Fibroblast of skin of left biceps (primary cell): ENCODE data around the gene CD160.
"Not testable (repeated sequence)": the region's sequence is repeated elsewhere in the genome, so short reads cannot be mapped to it uniquely, and the experiment has no call there.

Experiments used
- DNase-seq, 2 experiments: peaks; one replicate each; pipeline ENCODE4 v3.0.0-alpha.2; 2013; ENCODE audit warnings: low read depth in 2 of 2

CD160 gene

GRCh38 chr1:145719230-145720079 lies at the start of gene CD160:
Gene CD160, plus strand, starts transcription at chr1:145719499. Its CDS starts 8,829 bp downstream, at chr1:145728328.
- no peak for DNase-seq

GRCh38 chr1:145670995-145671745 lies 48.1 kb upstream of the CD160 start:
- not testable (repeated sequence) for DNase-seq

- not testable (repeated sequence) for DNase-seq
Observed at GRCh38 chr1:145673217-145673616, 46.1 kb upstream of the CD160 start.

DNA sequence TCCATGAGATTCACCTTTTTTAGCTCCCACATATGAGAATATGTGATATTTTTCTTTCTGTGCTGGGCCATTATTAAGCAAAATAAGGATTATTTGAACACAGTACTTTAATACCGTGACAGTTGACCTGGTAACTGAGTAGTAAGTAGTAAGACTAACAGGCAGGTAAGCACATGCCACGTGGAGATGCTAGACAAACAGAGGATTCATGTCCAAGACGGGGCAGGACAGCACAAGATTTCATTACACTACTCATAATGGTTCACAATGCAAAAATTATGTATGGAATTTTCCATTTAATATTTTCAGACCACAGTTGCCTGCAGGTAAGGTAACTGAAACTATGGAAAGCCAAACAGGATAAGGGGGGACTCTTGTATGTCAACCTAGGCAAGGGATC lies 34.4 kb upstream of the CD160 start:
- DNase-seq, result not testable (repeated sequence)

GRCh38 chr1:145686078-145686477 lies 33.2 kb upstream of the CD160 start:
- DNase-seq, result not testable (repeated sequence)

DNA sequence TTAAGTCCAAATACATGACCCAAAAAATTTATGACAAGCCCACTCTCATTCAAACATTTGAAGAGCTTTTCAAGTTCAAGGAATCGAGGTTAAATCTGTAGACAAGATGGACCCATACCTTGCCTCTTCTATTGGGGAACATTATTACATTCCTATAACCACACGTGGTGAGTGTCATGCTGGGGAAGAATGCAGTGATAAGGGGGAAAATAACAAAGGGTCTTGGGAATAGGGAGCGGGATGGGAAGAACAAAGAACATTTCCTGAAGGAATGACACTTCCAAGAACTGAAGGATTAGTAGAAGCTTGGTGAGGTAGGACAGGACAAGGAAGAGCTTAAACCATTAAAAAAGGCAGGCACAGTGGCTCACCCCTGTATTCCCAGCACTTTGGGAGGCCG lies 31.0 kb upstream of the CD160 start:
- DNase-seq, result no peak

- DNase-seq, result no peak
Observed at GRCh38 chr1:145688924-145689323, 30.4 kb upstream of the CD160 start.

DNA sequence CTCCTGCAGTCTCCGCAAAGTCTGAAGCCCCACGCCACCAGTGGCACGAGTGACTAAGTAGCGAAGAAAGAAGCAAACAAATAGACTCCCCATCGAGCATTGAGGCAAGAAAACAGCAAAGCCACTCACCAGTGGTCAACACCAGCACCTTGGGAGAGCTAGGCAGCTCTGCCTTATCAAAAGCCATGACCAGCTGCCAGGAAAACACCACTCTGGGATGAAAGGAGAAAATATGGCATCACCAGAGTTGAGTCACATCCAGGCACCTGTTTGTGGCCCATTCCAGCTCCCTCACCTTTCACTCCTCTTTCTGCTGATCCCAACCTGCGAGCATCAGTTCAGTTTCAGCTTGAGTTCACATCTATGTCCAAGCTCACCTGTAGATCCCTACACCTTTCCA lies 29.4 kb upstream of the CD160 start:
- no peak for DNase-seq

GRCh38 chr1:145690587-145691558 lies 28.4 kb upstream of the CD160 start:
- peak; percentile 36 to 40 for DNase-seq

DNA sequence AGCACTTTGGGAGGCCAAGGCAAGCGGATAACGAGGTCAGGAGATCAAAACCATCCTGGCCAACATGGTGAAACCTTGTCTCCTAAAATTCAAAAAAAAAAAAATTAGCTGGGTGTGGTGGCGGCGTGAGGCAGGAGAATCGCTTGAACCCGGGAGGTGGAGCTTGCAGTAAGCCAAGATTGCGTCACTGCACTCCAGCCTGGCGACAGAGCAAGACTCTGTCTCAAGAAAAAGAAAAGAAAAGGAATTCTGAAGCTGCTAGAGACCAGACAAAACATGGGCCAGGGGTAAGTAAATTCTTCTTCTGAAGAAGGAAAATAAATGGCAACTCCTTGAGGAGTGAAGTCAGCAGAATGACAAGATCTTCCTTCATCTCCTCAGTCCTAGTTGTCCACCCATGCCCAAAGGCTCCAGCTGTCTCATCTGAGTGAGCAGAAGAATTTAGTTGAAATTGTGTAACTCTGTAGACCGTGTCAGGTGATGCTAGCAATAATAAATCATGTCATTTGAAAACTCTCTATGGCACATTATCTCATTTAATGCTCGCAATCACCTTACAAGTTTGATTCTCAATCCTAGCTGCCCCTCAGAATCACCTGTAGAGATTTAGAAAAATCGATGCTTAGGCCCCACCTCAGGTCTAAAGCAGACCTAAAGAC lies 26.4 kb upstream of the CD160 start:
- DNase-seq, result no peak

DNA sequence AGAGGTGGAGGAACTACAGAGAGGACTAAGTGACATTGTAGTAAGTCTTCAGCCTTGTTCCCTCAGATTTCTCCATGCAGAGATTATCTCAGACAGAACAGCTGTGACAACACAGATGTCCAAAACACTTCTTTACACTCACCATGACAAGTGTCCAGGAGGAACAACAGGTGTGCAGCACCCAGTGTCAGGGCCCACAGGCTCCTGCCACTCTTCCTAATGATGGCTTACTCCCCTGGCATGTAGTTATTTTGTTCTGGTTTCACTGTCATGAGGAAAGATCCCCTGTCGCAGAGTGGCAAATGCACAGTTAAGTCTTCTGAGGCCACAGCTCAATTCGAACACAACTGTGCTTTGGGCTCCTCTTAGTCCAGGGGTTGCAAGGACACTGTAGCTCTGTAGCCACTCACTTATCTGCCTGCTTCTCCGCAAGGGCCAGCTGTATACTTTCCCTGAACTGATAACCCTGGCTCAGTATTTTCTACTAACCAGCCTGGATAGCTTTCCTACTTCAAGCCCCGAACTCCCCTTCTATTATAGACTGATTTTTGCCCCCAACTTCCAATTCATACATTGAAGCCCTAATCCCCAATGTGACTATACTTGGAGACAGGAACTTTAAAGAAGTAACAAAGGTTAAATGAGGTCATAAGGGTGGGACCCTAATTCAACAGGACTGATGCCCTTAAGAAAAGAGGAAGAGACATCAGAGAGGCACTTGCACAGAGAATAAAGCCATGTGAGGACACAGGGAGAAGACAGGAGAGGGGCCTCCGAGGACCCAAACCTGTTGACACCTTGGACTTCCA lies 23.3 kb upstream of the CD160 start:
- DNase-seq, result no peak

GRCh38 chr1:145696630-145696960 lies 22.7 kb upstream of the CD160 start:
- no peak for DNase-seq

- no peak for DNase-seq
Observed at GRCh38 chr1:145701306-145701862, 17.9 kb upstream of the CD160 start.

DNA sequence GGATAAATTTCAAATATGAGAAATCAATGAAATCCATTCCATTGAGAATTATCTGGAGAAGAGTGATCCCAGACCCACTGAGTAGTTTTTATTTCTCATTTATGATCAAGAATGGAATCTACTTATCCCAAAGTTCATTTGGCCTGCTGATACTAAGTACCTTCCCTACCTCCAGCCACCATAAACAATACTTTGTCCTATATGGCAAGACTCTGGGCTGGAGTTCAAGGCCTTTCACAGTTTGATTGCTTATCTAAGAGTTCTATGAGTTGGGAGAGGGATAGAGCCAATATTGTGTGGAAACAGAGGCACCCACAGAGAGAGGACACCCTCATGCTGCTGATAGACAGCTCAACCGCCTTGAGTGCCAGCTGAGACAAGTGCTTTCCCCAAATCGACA lies 17.2 kb upstream of the CD160 start:
- no peak for DNase-seq

GRCh38 chr1:145702826-145703225 lies 16.5 kb upstream of the CD160 start:
- no peak for DNase-seq

DNA sequence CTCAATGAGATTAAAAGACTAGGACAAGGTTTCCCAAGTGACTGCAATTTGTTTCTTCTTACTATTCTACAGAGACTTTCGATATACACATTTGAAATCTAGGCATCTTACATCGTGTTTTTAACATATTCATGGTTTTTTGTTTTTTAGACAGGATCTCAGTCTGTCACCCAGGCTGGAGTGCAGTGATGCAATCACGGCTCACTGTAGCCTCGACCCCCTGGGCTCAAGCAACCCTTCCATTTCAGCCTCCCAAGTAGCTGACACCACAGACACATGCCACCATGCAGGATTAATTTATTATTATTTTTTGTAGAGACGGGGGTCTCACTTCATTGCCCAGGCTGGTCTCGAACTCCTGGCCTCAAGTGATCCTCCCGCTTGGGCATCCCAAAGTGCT lies 13.7 kb upstream of the CD160 start:
- no peak for DNase-seq

DNA sequence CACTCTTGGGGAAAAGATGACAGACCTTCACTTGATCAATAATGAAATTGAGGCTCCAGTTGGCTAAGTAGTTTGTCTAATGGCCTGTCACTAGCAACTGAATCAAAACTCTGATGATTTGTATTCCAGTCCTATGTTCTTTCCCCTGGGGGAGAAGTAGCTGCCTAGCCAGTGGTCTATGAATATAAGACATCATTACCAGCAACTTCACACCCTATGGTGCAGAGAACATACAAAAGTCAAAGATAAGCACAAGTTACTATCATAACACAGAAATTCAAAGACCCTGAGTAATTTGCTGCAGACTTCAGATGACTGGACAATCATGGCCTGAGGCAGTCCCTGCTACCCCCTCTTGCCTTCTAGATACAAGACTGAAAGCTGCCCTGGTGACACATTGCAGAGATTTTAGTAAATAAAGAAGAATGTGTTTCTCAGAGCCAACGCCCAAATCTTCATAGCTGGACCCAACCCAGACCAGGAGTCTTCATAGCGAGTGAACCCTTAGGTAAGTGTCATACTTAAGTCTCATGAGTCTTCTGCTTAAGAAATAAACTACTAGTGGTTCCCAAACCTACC lies 13.1 kb upstream of the CD160 start:
- DNase-seq, result no peak

DNA sequence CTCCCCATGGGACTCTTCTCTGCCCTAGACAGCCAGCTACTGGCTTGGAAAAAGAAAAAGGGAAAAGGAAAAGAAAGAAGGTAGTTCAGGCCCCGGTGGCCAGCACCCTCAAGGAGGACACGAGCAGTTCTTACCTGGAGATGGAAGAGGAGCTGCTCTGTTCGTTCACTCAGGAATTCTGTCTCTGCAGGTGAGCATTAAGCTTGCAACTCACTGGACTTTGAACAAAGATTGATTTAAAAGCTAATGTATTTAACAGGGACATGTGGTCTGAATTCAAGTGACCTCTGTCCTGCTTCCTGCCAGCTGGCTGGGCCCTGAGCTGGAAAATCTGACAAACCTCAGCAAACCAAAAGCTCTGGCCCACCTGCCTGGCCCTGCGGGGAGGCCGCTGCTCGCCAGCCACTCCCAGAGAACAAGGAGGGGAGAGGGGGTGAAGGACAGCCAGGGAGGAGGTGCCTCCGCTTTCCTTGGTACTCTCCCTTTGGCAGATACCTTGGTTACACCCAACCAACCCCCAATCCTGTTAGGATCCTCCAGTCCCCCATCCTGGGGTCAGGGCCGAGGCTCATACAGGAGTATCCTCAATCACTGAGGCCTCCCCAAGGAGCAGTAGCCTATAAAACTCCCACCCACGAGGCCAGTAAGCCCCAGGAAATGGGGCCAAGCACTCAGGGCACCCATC lies 12.0 kb upstream of the CD160 start, which contains the start of gene PDZK1:
Gene PDZK1, minus strand, starts transcription at position 186 of the 685 bp plus-strand sequence. CDS start 19,347 bp downstream, outside the sequence.
- no peak for DNase-seq

DNA sequence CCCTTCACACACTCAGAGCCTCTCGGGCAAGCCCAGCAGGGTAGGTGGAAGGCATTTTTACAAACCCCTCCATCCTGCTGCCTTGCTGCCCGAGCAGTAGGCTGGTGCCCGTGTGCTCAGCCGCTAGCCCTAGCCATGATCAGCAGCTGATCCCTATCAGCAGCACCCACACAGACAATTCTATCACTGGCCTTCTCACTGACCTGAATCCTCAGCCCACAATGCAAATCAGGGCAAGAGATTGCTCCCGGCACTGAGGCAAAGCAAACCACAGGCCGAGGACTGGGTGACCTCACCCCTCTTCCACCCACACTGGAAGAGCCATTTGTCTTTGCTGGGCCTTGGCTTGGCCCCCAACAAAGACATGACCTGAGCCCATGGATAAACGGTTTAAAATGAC lies 11.2 kb upstream of the CD160 start:
- DNase-seq, result no peak
